ENCODE results near the gene CTSA. TPM values are rescaled to one million over a fixed set of nuclear protein-coding genes. Genes with fewer than 3 reads are reported as not detected.

Gene CTSA
- total and polyA plus RNA-seq, 2 of the 4 experiments (the other 2 are of a cell fraction), result 19.0 to 312 TPM

GRCh38 chr20:45933266-45934045 is 42.3 kb downstream of the CTSA start:
- peaks cover 19% of the 10 kb centered on the region for H4K20me1 ChIP-seq (ENCODE audit: insufficient read depth, low read length)
- intact Hi-C loops (cut with micrococcal nuclease) (loop anchor here (2.0 to 10.0 kb wide), 3 partner anchors 43 to 99 kb away; partner anchors contain the start of genes ACOT8, CTSA, NEURL2 and SNX21), dilution Hi-C loops (cut with HindIII; ENCODE audit: low sequenced_read_pairs, unreplicated experiment) (no loop called here), in situ Hi-C loops (cut with MboI; ENCODE audit: low sequenced_read_pairs) (no loop called here)
- H4K91ac ChIP-seq (ENCODE audit: insufficient read depth, low read depth, low read length), result peak overlapping the region; percentile 100
- no peaks in the 10 kb centered on the region for H3K27me3 ChIP-seq (ENCODE audit: control insufficient read depth, insufficient read depth, low read length)
- peaks cover 5% of the 10 kb centered on the region for H3K4me1 ChIP-seq (ENCODE audit: control insufficient read depth, insufficient read depth, low read length)
- peak overlapping the region; percentile 99; the same call in 1 of the 2 replicates for H2AK5ac ChIP-seq (ENCODE audit: low read depth, low read length)
- peak overlapping the region; percentile 78 for H3K23ac ChIP-seq (ENCODE audit: low read depth, low read length)
- no peaks in the 10 kb centered on the region for H3K9me3 ChIP-seq (ENCODE audit: control insufficient read depth, insufficient read depth, low read length)
- ATAC-seq (ENCODE audit: low read depth) (peak; percentile 11), DNase-seq (peak; percentile 73)
- ChIA-PET CTCF (interaction anchor here (1.5 kb wide), 1 partner anchor 41 kb away, joined by 6 read pairs; no protein-coding TSS in a partner anchor), POLR2A (ENCODE audit: unreplicated experiment) (interaction anchor here (0.5 to 1.1 kb wide), 4 partner anchors 11 to 66 kb away, joined by 3 to 5 read pairs (median 4); no protein-coding TSS in a partner anchor)
- peak overlapping the region; percentile 99 for H3K9ac ChIP-seq (ENCODE audit: low read depth, low read length)
- TSS peak; percentile 38 for BruUV-seq (replicated peaks)
- peak overlapping the region; percentile 97 for H3K4me2 ChIP-seq (ENCODE audit: low read depth, low read length)
- no peak overlapping the region for H2BK20ac ChIP-seq (ENCODE audit: low read depth, low read length)
- H3K79me1 ChIP-seq (ENCODE audit: low read depth in 1 of 2, low read length in 2 of 2), result peaks cover 30 to 64% of the 10 kb centered on the region in 2 experiments
- H3K4ac ChIP-seq (ENCODE audit: low read depth, low read length), result peak overlapping the region; percentile 100
- H3K14ac ChIP-seq (replicated peaks; ENCODE audit: low read depth, low read length), result peak overlapping the region; percentile 99
- H3K4me3 ChIP-seq (ENCODE audit: insufficient read depth, low read depth, low read length), result peak overlapping the region; percentile 85
- H3K9me1 ChIP-seq (ENCODE audit: insufficient read depth, low read length), result 0 out of 2 replicates have a peak, but pooled peaks cover 4% of the 10 kb centered on the region
- no peak for TF ChIP-seq FOS (IDR thresholded peaks at IDR 0.05; ENCODE audit: low read depth, low read length)
- no peak for TF ChIP-seq RFX5 (IDR thresholded peaks at IDR 0.05; ENCODE audit: low read depth, low read length)
- TF ChIP-seq RAD21 (IDR thresholded peaks at IDR 0.05; ENCODE audit: low read length), result peak; percentile 28; the same call in 1 of the 2 replicates
- TF ChIP-seq CTCF (conservative IDR thresholded peaks at IDR 0.05; ENCODE audit: low read depth, low read length), result peak; percentile 28; the same call in 1 of the 2 replicates
- peak overlapping the region; percentile 82; the same call in 1 of the 2 replicates for H3K56ac ChIP-seq (ENCODE audit: extremely low read depth, insufficient read depth, low read length)
- peak overlapping the region; percentile 98; the same call in 1 of the 2 replicates for H4K5ac ChIP-seq (ENCODE audit: low read depth, low read length)
- peak overlapping the region; percentile 100 for H2AK9ac ChIP-seq (replicated peaks; ENCODE audit: low read depth, low read length, poor library complexity)
- H2AFZ ChIP-seq (replicated peaks; ENCODE audit: low read length, poor library complexity), result peak overlapping the region; percentile 99
- no peak overlapping the region for H2BK15ac ChIP-seq (ENCODE audit: low read depth, low read length)
- H3K27ac ChIP-seq (ENCODE audit: insufficient read depth, low read length), result peak overlapping the region; percentile 99
- no peak overlapping the region for H2BK120ac ChIP-seq (ENCODE audit: low read depth, low read length)
- peak overlapping the region; percentile 98 to 100 for H4K8ac ChIP-seq (ENCODE audit: low read depth in 2 of 2, low read length in 2 of 2)
- H3K18ac ChIP-seq (ENCODE audit: low read depth, low read length), result peak overlapping the region; percentile 96; the same call in 1 of the 2 replicates
- H2BK5ac ChIP-seq (ENCODE audit: low read depth, low read length, poor library complexity, severe bottlenecking), result peak overlapping the region; percentile 100
- whole genome bisulfite sequencing, 2 experiments (ENCODE audit: extremely low coverage in 2 of 2, insufficient read length in 1 of 2), result 1% methylated on average over 13 of the region's 22 CpGs; no CpG with 5 or more reads in 1 of the 2 experiments
- H3K36me3 ChIP-seq (ENCODE audit: control insufficient read depth, insufficient read depth, low read length), result peaks cover 6% of the 10 kb centered on the region
